Hindlimb muscle (tissue), 1 donor: ENCODE results near the gene FSIP1. TPM values are rescaled to one million over a fixed set of nuclear protein-coding genes. Genes with fewer than 3 reads are reported as not detected.
A peak's percentile ranks its signal among the peaks of the same experiment; 100 is the strongest.
"Not testable (repeated sequence)": the region's sequence is repeated elsewhere in the genome, so short reads cannot be mapped to it uniquely, and the experiment has no call there.

Experiments used
- DNase-seq: peaks from one replicate; pipeline ENCODE4 v3.0.0-alpha.2; 2013
- polyA plus RNA-seq: library from polyadenylated mRNA; unstranded; fragments of 120-200 nt; gene quantifications from one replicate; pipeline ENCODE4 v1.2.1, GENCODE V29; 2013; ENCODE audit not compliant: insufficient read length

Gene FSIP1
- 0.94 TPM for polyA plus RNA-seq

GRCh38 chr15:39782441-39783138, at the start of gene FSIP1:
Gene FSIP1 (minus strand): TSS chr15:39782841. CDS start chr15:39776524, 6,317 bp downstream.
- peak; percentile 96 for DNase-seq

GRCh38 chr15:39830166-39830565, 47.5 kb upstream of the FSIP1 start:
- DNase-seq: no peak

GRCh38 chr15:39828374-39828931, 45.8 kb upstream of the FSIP1 start:
- DNase-seq: no peak

GRCh38 chr15:39826975-39827374, 44.3 kb upstream of the FSIP1 start:
- no peak for DNase-seq

- no peak for DNase-seq
These were observed 41.0 kb upstream of the FSIP1 start for GRCh38 chr15:39823634-39824033.

GRCh38 chr15:39820050-39820602, 37.5 kb upstream of the FSIP1 start:
- no peak for DNase-seq

- DNase-seq: no peak
These were observed 36.9 kb upstream of the FSIP1 start for GRCh38 chr15:39819533-39819932.

GRCh38 chr15:39817892-39818291, 35.3 kb upstream of the FSIP1 start:
- no peak for DNase-seq

- DNase-seq: no peak
These were observed 31.8 kb upstream of the FSIP1 start for GRCh38 chr15:39814489-39814888.

GRCh38 chr15:39812651-39813050, 30.0 kb upstream of the FSIP1 start:
- not testable (repeated sequence) for DNase-seq

GRCh38 chr15:39808909-39809308, 26.3 kb upstream of the FSIP1 start:
- DNase-seq: no peak

GRCh38 chr15:39807791-39808190, 25.1 kb upstream of the FSIP1 start:
- DNase-seq: no peak

GRCh38 chr15:39804026-39804425, 21.4 kb upstream of the FSIP1 start:
- DNase-seq: no peak

- DNase-seq: no peak
These were observed 20.4 kb upstream of the FSIP1 start for GRCh38 chr15:39803016-39803415.

- DNase-seq: no peak
These were observed 19.1 kb upstream of the FSIP1 start for GRCh38 chr15:39801641-39802309.

GRCh38 chr15:39799552-39800011, 16.9 kb upstream of the FSIP1 start:
- no peak for DNase-seq

GRCh38 chr15:39798382-39798781, 15.7 kb upstream of the FSIP1 start:
- no peak for DNase-seq

- no peak for DNase-seq
These were observed 14.8 kb upstream of the FSIP1 start for GRCh38 chr15:39797407-39797806.

- DNase-seq: no peak
These were observed 14.0 kb upstream of the FSIP1 start for GRCh38 chr15:39796601-39797000.

GRCh38 chr15:39795486-39795885, 12.8 kb upstream of the FSIP1 start:
- DNase-seq: no peak

- no peak for DNase-seq
These were observed 12.3 kb upstream of the FSIP1 start for GRCh38 chr15:39794954-39795353.

- no peak for DNase-seq
These were observed 11.3 kb upstream of the FSIP1 start for GRCh38 chr15:39793923-39794322.

GRCh38 chr15:39792844-39793335, 10.2 kb upstream of the FSIP1 start:
- peak; percentile 50 for DNase-seq
